ENCODE results near the gene CHCT1.
"Not testable (repeated sequence)": the region's sequence is repeated elsewhere in the genome, so short reads cannot be mapped to it uniquely, and the experiment has no call there.

CHCT1 gene

DNA sequence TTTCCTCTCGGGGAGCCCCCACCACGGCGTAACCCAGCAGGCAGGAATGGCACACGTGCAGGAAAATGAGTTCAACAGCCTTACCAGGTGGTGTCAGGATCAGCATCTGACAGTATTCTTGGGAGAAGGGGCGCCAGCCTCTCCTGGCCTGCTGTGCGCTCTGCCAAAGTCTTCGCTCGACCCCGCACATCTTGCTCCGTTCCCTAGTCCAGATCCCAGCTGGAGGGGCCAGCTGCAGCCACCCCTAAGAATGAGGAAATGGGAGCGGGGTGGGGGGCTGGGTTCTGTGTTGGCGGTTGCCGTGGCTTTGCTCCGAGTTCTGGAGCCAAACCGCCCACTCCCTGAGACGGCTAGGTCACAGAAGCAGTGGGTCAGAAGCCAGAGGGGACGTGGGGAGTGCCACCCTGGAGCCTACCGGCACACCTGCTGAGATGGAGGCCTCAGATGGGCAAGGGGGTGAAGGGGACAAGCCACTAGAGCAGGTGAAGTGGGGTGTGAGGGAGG, at the start of gene CHCT1:
TSS of gene CHCT1 (plus strand) at position 328 of the 504 bp plus-strand sequence. CDS start at position 432, 104 bp downstream.
- TF ChIP-seq POLR2A (IDR thresholded peaks at IDR 0.05; ENCODE audit: low read depth, low read length) = no peak
- FAIRE-seq (no peak), DNase-seq (ENCODE audit: insufficient read length, low spot score) (no peak)

- TF ChIP-seq POLR2A (IDR thresholded peaks at IDR 0.05; ENCODE audit: low read depth, low read length) = no peak
- FAIRE-seq = peak; percentile 91
- peak; percentile 47 for DNase-seq (ENCODE audit: insufficient read length, low spot score)
Measured at GRCh38 chr17:60372790-60373483, 49.4 kb upstream of the CHCT1 start.

- FAIRE-seq = peak; percentile 91
- DNase-seq (ENCODE audit: insufficient read length, low spot score) = not testable (repeated sequence)
Measured at GRCh38 chr17:60378187-60378586, 44.1 kb upstream of the CHCT1 start.

- not testable (repeated sequence) for DNase-seq (ENCODE audit: insufficient read length, low spot score); FAIRE-seq
Measured at GRCh38 chr17:60379461-60379860, 42.8 kb upstream of the CHCT1 start.

GRCh38 chr17:60381958-60382357, 40.3 kb upstream of the CHCT1 start:
- FAIRE-seq (no peak), DNase-seq (ENCODE audit: insufficient read length, low spot score) (no peak)
- no peak for TF ChIP-seq POLR2A (IDR thresholded peaks at IDR 0.05; ENCODE audit: low read depth, low read length)

DNA sequence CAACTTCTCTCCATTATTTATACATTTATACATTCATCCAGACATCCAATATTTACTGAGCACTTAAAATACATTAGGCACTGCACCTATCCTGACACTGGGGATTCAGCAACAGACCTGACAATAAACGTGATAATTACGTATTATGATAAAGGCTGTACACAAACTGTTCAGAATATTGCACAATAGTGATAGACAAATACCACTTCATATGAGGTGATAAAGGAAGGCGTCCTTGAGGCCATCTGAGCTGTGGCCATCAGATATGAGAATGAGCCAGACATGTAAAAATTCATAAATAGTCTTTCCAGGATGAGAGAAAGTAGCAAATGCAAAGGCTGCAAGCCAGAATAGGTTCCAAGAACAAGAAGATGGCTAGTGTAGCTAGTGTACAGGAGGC, 38.9 kb upstream of the CHCT1 start:
- DNase-seq (ENCODE audit: insufficient read length, low spot score) (no peak), FAIRE-seq (peak; percentile 30)
- no peak for TF ChIP-seq POLR2A (IDR thresholded peaks at IDR 0.05; ENCODE audit: low read depth, low read length)

GRCh38 chr17:60384921-60385320, 37.4 kb upstream of the CHCT1 start:
- not testable (repeated sequence) for FAIRE-seq; DNase-seq (ENCODE audit: insufficient read length, low spot score)

DNA sequence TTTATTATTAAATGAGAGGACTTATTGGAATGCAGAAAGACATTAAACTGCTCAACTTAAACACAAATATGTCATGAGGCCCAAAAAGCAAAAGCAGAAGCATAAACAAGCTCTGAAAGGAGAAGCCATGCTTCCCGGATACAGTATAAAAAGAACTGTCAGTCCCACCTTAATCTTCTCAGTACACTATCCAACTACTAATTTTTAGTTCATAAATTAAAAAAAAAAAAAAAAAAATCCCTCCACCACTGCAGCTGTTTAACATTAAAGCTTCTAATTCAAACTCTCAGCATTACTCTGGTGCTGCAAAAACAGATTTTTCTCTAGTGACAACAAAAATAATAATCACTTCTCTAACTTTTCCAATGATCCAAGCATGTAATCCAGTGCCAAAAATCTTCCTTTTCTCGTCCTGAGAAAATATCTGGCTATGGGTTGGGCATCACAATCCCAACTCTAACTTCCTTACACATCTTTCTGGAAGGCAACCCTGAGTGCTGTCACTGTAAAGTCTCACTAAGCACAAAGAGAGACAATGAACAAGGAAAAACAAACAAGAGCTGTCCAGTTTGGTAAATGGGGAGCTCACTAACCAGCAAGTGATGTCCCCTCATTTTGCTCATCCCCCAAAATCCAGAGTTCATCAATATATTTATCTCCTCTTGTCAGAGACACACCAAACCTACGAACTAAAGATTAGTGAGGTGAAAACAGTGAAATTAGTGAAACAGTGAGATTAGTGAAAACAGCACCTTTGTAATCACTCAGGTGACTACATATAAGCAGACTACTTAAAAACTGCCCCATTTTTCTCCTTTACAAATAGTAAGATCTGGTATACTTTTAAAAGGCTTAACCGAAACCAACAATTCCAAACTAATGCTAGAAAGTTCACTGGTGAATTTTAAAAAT, 35.9 kb upstream of the CHCT1 start:
- no peak for FAIRE-seq
- TF ChIP-seq POLR2A (IDR thresholded peaks at IDR 0.05; ENCODE audit: low read depth, low read length) = no peak
- no peak for DNase-seq (ENCODE audit: insufficient read length, low spot score)

DNA sequence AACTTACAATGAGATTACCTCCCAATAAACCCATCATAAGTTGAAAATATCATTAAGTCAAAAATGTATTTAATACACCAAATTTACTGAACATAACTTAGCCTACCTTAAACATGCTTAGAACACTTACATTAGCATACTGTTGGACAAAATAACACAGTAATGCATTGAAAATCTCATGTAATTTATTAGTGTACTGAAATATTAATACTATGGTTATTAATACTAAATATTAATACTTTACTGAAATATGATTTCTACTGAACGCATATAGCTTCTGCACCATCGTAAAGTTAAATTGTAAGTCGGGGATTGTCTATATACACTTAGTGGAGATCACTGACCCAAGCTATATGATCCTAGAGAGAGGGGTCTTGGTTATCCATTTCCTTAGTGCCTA, 34.6 kb upstream of the CHCT1 start:
- no peak for TF ChIP-seq POLR2A (IDR thresholded peaks at IDR 0.05; ENCODE audit: low read depth, low read length)
- FAIRE-seq (no peak), DNase-seq (ENCODE audit: insufficient read length, low spot score) (no peak)

GRCh38 chr17:60388742-60389141, 33.5 kb upstream of the CHCT1 start:
- DNase-seq (ENCODE audit: insufficient read length, low spot score) = no peak
- FAIRE-seq = no peak
- no peak for TF ChIP-seq POLR2A (IDR thresholded peaks at IDR 0.05; ENCODE audit: low read depth, low read length)

- DNase-seq (ENCODE audit: insufficient read length, low spot score) (no peak), FAIRE-seq (peak; percentile 80)
- TF ChIP-seq POLR2A (IDR thresholded peaks at IDR 0.05; ENCODE audit: low read depth, low read length) = no peak
Measured at GRCh38 chr17:60390186-60390585, 32.1 kb upstream of the CHCT1 start.

DNA sequence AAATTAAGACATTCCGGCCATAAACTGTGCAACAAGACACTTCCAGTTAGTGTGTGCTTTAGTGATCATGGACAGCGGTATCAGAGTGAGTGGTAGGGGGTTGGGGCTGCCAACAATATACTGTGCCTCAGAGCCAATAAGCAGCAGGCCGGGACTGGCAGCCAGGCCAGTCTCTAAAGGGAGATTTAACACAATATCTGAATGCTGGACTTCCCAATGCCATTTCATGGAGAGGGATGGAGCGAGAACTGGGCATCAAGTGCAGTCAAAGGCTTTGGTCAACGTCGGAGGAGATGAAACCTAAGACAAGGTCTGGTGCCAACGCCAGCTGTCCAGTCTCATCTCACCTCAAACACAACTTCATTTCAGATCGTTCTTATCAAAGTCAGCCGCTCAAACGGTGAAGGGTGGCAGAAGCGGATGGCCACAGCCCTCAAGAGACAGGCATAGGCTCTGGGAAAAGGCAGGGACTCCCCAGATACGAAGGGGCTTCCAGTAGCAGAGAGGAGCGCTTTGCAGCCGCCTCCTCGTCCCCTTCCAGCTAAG, 31.3 kb upstream of the CHCT1 start:
- FAIRE-seq (peak; percentile 75), DNase-seq (ENCODE audit: insufficient read length, low spot score) (no peak)
- TF ChIP-seq POLR2A (IDR thresholded peaks at IDR 0.05; ENCODE audit: low read depth, low read length) = 0 out of 2 replicates have a peak, but pooled peaks have one; percentile 16

- no peak for DNase-seq (ENCODE audit: insufficient read length, low spot score)
- no peak for FAIRE-seq
- no peak for TF ChIP-seq POLR2A (IDR thresholded peaks at IDR 0.05; ENCODE audit: low read depth, low read length)
Measured at GRCh38 chr17:60391471-60392041, 30.7 kb upstream of the CHCT1 start.
